Stimulated activated CD4-positive, alpha-beta T cell treated with anti-CD3 and anti-CD28 coated beads, TNF-alpha, amount 100 ng/mL, for 4 hours (primary cell): ENCODE data around the gene UBXN10.
A peak's percentile ranks its signal among the peaks of the same experiment; 100 is the strongest.
"Not testable (repeated sequence)": the region's sequence is repeated elsewhere in the genome, so short reads cannot be mapped to it uniquely, and the experiment has no call there.

Experiments
- DNase-seq, 3 experiments: peaks; one replicate each; pipeline ENCODE4 v3.0.0-alpha.2; 2020; ENCODE audit warnings: low read depth in 3 of 3

Gene UBXN10

GRCh38 chr1:20200966-20201365 is 15.1 kb downstream of the UBXN10 start:
- DNase-seq: no peak

- DNase-seq: no peak
Measured at GRCh38 chr1:20202166-20202565, 16.3 kb downstream of the UBXN10 start.

- DNase-seq: no peak
Measured at GRCh38 chr1:20207546-20207945, 21.6 kb downstream of the UBXN10 start.

GRCh38 chr1:20209471-20209870 is 23.6 kb downstream of the UBXN10 start:
- DNase-seq: no peak

- no peak for DNase-seq
Measured at GRCh38 chr1:20210736-20211460, 25.0 kb downstream of the UBXN10 start.

GRCh38 chr1:20211511-20211931 is 25.6 kb downstream of the UBXN10 start:
- no peak for DNase-seq

- no peak for DNase-seq
Measured at GRCh38 chr1:20212085-20212684, 26.3 kb downstream of the UBXN10 start.

- DNase-seq: peak; percentile 12 to 28 (median 23)
Measured at GRCh38 chr1:20212685-20213331, 26.9 kb downstream of the UBXN10 start.

GRCh38 chr1:20215716-20216115 is 29.8 kb downstream of the UBXN10 start:
- no peak for DNase-seq

- no peak for DNase-seq
Measured at GRCh38 chr1:20216574-20216973, 30.7 kb downstream of the UBXN10 start.

- DNase-seq: not testable (repeated sequence)
Measured at GRCh38 chr1:20219053-20219452, 33.2 kb downstream of the UBXN10 start.

GRCh38 chr1:20220036-20220435 is 34.1 kb downstream of the UBXN10 start:
- DNase-seq: no peak

GRCh38 chr1:20223106-20223505 is 37.2 kb downstream of the UBXN10 start:
- DNase-seq: no peak

GRCh38 chr1:20223551-20224419 is 37.9 kb downstream of the UBXN10 start:
- no peak for DNase-seq

GRCh38 chr1:20224546-20224945 is 38.6 kb downstream of the UBXN10 start:
- DNase-seq: no peak

- DNase-seq: no peak
Measured at GRCh38 chr1:20227704-20228103, 41.8 kb downstream of the UBXN10 start.

GRCh38 chr1:20228314-20228825 is 42.5 kb downstream of the UBXN10 start:
- DNase-seq: no peak

GRCh38 chr1:20229171-20229570 is 43.3 kb downstream of the UBXN10 start:
- DNase-seq: no peak

- DNase-seq: not testable (repeated sequence)
Measured at GRCh38 chr1:20232564-20232963, 46.7 kb downstream of the UBXN10 start.

GRCh38 chr1:20233394-20233793 is 47.5 kb downstream of the UBXN10 start:
- no peak for DNase-seq

GRCh38 chr1:20233866-20234265 is 48.0 kb downstream of the UBXN10 start:
- no peak for DNase-seq
